Measurements from ENCODE around the gene SORCS3. TPM values are rescaled to one million over a fixed set of nuclear protein-coding genes. Genes with fewer than 3 reads are reported as not detected.

Gene SORCS3
- total and polyA plus RNA-seq, 2 of the 13 experiments (the other 11 are each of a cell fraction or from before 2014, with no cell fraction given), result 0.07 TPM; not detected in 1

GRCh38 chr10:104957178-104957841 lies 316.2 kb downstream of the SORCS3 start:
- CTCF ChIA-PET (ENCODE audit: low intra/inter-chr PET ratio, low total read pairs), result no interaction called here
- intact Hi-C loops (cut with micrococcal nuclease; ENCODE audit: unreplicated experiment), result no loop called here
- TF ChIP-seq ATF7 (IDR thresholded peaks at IDR 0.05) (no peak), ATF7 (CRISPR knock-in tag; IDR thresholded peaks at IDR 0.05) (no peak), ZBTB4 (CRISPR knock-in tag; IDR thresholded peaks at IDR 0.05; ENCODE audit: borderline replicate concordance) (no peak), TERF1 (CRISPR knock-in tag; IDR thresholded peaks at IDR 0.05) (no peak), SRSF1 (optimal IDR thresholded peaks at IDR 0.05; ENCODE audit: low read depth, low read length) (no peak), SKI (IDR thresholded peaks at IDR 0.05; ENCODE audit: partially characterized antibody) (no peak), HNF1A (IDR thresholded peaks at IDR 0.05; ENCODE audit: low read depth) (no peak), HNF1A (CRISPR knock-in tag; IDR thresholded peaks at IDR 0.05; ENCODE audit: borderline replicate concordance) (no peak), SMAD1 (CRISPR knock-in tag; IDR thresholded peaks at IDR 0.05; ENCODE audit: borderline replicate concordance, low read depth) (no peak), FIP1L1 (IDR thresholded peaks at IDR 0.05; ENCODE audit: borderline replicate concordance, insufficient read depth, low read depth, low read length) (no peak), SSRP1 (CRISPR knock-in tag; IDR thresholded peaks at IDR 0.05) (no peak), ZNF451 (CRISPR knock-in tag; IDR thresholded peaks at IDR 0.05) (no peak), THAP11 (CRISPR knock-in tag; IDR thresholded peaks at IDR 0.05) (no peak), BCL6 (CRISPR knock-in tag; IDR thresholded peaks at IDR 0.05) (no peak), BHLHE40 (IDR thresholded peaks at IDR 0.05; ENCODE audit: low read length) (no peak), ZNF160 (CRISPR knock-in tag; IDR thresholded peaks at IDR 0.05) (no peak), ETV6 (CRISPR knock-in tag; conservative IDR thresholded peaks at IDR 0.05) (no peak)

More at GRCh38 chr10:104957178-104957841, 316.2 kb downstream of the SORCS3 start:
- Histone ChIP-seq H3K27ac (ENCODE audit: extremely low read length, insufficient read depth, low read length) (no peak overlapping the region), H3K9ac (ENCODE audit: insufficient read depth, low read depth, low read length) (no peak overlapping the region), H3K79me2 (ENCODE audit: insufficient read depth, low read length) (no peaks in the 10 kb centered on the region), H3K4me3 (replicated peaks in 1 of 3; ENCODE audit: insufficient read depth in 1 of 3, low read depth in 2 of 3, low read length in 3 of 3) (no peak overlapping the region), H4K20me1 (ENCODE audit: insufficient read depth, low read length) (no peaks in the 10 kb centered on the region), H3K4me2 (ENCODE audit: low read depth, low read length) (no peak overlapping the region), H3K9me3 (ENCODE audit: low read length) (no peaks in the 10 kb centered on the region), H3K4me1 (ENCODE audit: insufficient read depth, low read length) (no peaks in the 10 kb centered on the region), H3K36me3 (replicated peaks in 1 of 2; ENCODE audit: control insufficient read depth in 1 of 2, insufficient read depth in 2 of 2, low read length in 2 of 2) (no peaks in the 10 kb centered on the region), H3K27me3 (ENCODE audit: control insufficient read depth in 1 of 2, insufficient read depth in 2 of 2, low read length in 2 of 2) (no peaks in the 10 kb centered on the region), H2AFZ (ENCODE audit: low read length) (no peak overlapping the region)
- in situ Hi-C loops (cut with HindIII; ENCODE audit: extremely low pct_ligation_motif_present, low pct_unique_long_range_greater_than_20kb), result no loop called here
- FAIRE-seq (no peak), DNase-seq (ENCODE audit: low spot score) (no peak), ATAC-seq (no peak)
- POLR2A ChIA-PET, result no interaction called here
- no TSS peak for BruUV-seq (replicated peaks)
- 4% methylated on average over 4 of the region's 4 CpGs for WGBS (ENCODE audit: low lambda C conversion rate)

All from HepG2 (cell line).